Transverse colon (tissue), 4 donors: Measurements from ENCODE around the gene MED13. TPM values are rescaled to one million over a fixed set of nuclear protein-coding genes. Genes with fewer than 3 reads are reported as not detected.
"Not testable (repeated sequence)": the region's sequence is repeated elsewhere in the genome, so short reads cannot be mapped to it uniquely, and the experiment has no call there.

Source experiments
- DNase-seq: peaks from one replicate; pipeline ENCODE4 v3.0.0-alpha.2; 2019
- H3K27ac ChIP-seq, 4 donors: fragments of 200-600 bp; sonication (generic); 2 replicates each; pipeline ENCODE4 v1.5.1; 2016 to 2018; ENCODE audit warnings: inconsistent platforms in 4 of 4
- H3K27me3 ChIP-seq: fragments of 200-600 bp; sonication (generic); 2 replicates; pipeline ENCODE4 v1.5.1; 2017; ENCODE audit warnings: inconsistent platforms
- H3K36me3 ChIP-seq, 4 donors: fragments of 200-600 bp; sonication (generic); 2 replicates each; pipeline ENCODE4 v1.5.1; 2017 to 2019; ENCODE audit warnings: inconsistent platforms in 4 of 4
- H3K4me1 ChIP-seq, 4 donors: fragments of 200-600 bp; sonication (generic); 2 replicates each; pipeline ENCODE4 v1.5.1; 2017 to 2020; ENCODE audit warnings: inconsistent platforms in 4 of 4
- H3K4me3 ChIP-seq, 4 donors: fragments of 200-600 bp; sonication (generic); 1 replicate in 1 of 4; 2 replicates in 3 of 4; pipeline versions ENCODE4 v1.5.1 to v1.6.1; 2017 to 2019; ENCODE audit warnings: inconsistent platforms in 4 of 4
- H3K9me3 ChIP-seq, 2 donors: fragments of 200-600 bp; sonication (generic); 2 replicates each; pipeline ENCODE4 v1.5.1; 2017 to 2019; ENCODE audit warnings: inconsistent platforms in 2 of 2
- EP300 ChIP-seq: sonication (generic); formaldehyde crosslinking; IDR thresholded peaks from one replicate; pipeline ENCODE4 v1.6.1; 2017; ENCODE audit warnings: antibody characterized with exemption, low read depth
- POLR2A ChIP-seq: fragments of 450-650 bp; IDR thresholded peaks from one replicate; pipeline ENCODE4 v1.6.1; 2016; ENCODE audit warnings: antibody characterized with exemption, mild to moderate bottlenecking, moderate library complexity
- POLR2AphosphoS5 ChIP-seq, 3 donors: sonication (generic); formaldehyde crosslinking; IDR thresholded peaks; one replicate each; pipeline ENCODE4 v1.6.1; 2016; ENCODE audit warnings: antibody characterized with exemption in 3 of 3
- WGBS, 2 donors: methylation state at CpG; one replicate each; pipeline ENCODE4 v1.1.5; 2018; ENCODE audit warnings: low coverage in 1 of 2; 5-methylcytosine and 5-hydroxymethylcytosine counted together
- in situ Hi-C, 4 donors: fragments of 200-750 bp; cut with MboI; loops; one replicate each; pipeline versions ENCODE4 v1.15.0 to v1.15.1; 2017; ENCODE audit warnings: low sequenced_read_pairs in 3 of 4, low pct_ligation_motif_present in 1 of 4, low pct_unique_long_range_greater_than_20kb in 1 of 4
- intact Hi-C: fragments of 100-400 bp; cut with DNase I; formaldehyde crosslinking; loops from one replicate; pipeline ENCODE4 v1.15.1; 2023; ENCODE audit warnings: low total_unique reads
- total RNA-seq, 4 donors: library from RNA; depleted of rRNA; stranded (reverse); fragments of >200 nt; gene quantifications; one replicate each; pipeline ENCODE4 v1.1.0, GENCODE V29; 2016
- TF ChIP-seq, protein P1 (sequence below), 5 experiments: fragments of 200-600 bp in 3 of 5; fragments of 450-650 bp in 2 of 5; sonication (generic) in 3 of 5; IDR thresholded peaks; 1 replicate in 2 of 5; 2 replicates in 3 of 5; pipeline ENCODE4 v1.5.1; 2016 to 2017; ENCODE audit warnings: antibody characterized with exemption in 5 of 5, inconsistent platforms in 3 of 5, mild to moderate bottlenecking in 2 of 5, moderate library complexity in 1 of 5

MED13 gene
- total RNA-seq, 4 donors from 2014 or later, result 75.0 to 131 (median 105) TPM

DNA sequence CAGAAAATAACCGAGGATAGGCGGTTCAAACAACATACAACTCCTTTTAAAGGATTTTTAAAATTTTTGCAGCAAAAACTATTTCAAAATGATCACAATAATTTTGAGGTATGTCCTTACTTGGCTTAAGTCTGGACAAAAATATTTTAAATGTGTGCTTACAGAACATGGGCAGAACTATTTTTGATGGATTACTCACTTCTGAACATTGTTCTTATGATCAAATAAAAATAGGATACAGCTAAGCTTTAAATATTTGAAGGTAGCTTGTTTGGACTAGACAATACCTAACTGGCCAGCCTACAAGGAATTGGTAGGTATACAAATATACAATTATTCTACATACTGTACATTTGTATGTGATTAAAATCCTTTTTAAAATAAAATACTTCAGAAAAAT is 123.0 kb downstream of the MED13 start:
- Histone ChIP-seq H3K4me3 (no peak overlapping the region), H3K4me1 (no peaks in the 10 kb centered on the region), H3K27ac (no peak overlapping the region), H3K9me3 (no peaks in the 10 kb centered on the region), H3K27me3 (no peaks in the 10 kb centered on the region), H3K36me3 (peaks cover 0 to 40% (median 7%) of the 10 kb centered on the region in 4 donors)
- WGBS, 2 donors, result 94 to 96% methylated on average over 2 of the region's 2 CpGs
- no peak for TF ChIP-seq POLR2AphosphoS5 (IDR thresholded peaks at IDR 0.05)
- TF ChIP-seq EP300, result no peak
- TF ChIP-seq POLR2A, result no peak
- TF ChIP-seq, protein P1, sequence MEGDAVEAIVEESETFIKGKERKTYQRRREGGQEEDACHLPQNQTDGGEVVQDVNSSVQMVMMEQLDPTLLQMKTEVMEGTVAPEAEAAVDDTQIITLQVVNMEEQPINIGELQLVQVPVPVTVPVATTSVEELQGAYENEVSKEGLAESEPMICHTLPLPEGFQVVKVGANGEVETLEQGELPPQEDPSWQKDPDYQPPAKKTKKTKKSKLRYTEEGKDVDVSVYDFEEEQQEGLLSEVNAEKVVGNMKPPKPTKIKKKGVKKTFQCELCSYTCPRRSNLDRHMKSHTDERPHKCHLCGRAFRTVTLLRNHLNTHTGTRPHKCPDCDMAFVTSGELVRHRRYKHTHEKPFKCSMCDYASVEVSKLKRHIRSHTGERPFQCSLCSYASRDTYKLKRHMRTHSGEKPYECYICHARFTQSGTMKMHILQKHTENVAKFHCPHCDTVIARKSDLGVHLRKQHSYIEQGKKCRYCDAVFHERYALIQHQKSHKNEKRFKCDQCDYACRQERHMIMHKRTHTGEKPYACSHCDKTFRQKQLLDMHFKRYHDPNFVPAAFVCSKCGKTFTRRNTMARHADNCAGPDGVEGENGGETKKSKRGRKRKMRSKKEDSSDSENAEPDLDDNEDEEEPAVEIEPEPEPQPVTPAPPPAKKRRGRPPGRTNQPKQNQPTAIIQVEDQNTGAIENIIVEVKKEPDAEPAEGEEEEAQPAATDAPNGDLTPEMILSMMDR (IDR thresholded peaks at IDR 0.05), result no peak
- DNase-seq, result no peak
- intact Hi-C loops, result no loop called here
- in situ Hi-C loops, result no loop called here

DNA sequence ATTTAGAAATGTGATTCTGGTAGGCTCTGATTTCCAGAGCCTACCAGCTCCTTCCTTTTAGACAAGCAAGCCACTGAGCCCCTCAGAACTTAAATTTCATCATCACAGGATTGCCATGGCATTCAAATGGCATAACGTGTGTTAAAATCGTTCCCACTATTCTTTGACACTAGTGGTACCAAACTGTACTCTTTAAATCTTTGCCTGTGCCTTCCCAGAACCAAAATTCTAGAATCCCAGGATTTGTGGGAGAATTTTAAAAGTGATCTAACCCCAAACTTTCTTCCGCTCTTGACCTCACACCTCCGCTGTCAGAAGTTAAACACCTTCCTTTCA is 137.0 kb downstream of the MED13 start:
- no peak for DNase-seq
- Histone ChIP-seq H3K27ac (peak overlapping the region; percentile 88 to 95 (median 90)), H3K36me3 (no peaks in the 10 kb centered on the region), H3K9me3 (no peaks in the 10 kb centered on the region), H3K4me3 (peak overlapping the region; percentile 55 to 91 (median 72)), H3K4me1 (peaks cover 8 to 19% (median 15%) of the 10 kb centered on the region in 4 donors), H3K27me3 (no peaks in the 10 kb centered on the region)
- 17 to 50% methylated on average over 2 to 4 of the region's 4 CpGs for WGBS, 2 donors
- TF ChIP-seq POLR2A, result no peak
- no peak for TF ChIP-seq EP300
- TF ChIP-seq, protein P1 (IDR thresholded peaks at IDR 0.05), result no peak
- TF ChIP-seq POLR2AphosphoS5 (IDR thresholded peaks at IDR 0.05), result no peak
- in situ Hi-C loops, result no loop called here
- intact Hi-C loops, result loop anchor here (2.0 kb wide), 1 partner anchor 137 kb away; the partner anchor contains the start of gene MED13

DNA sequence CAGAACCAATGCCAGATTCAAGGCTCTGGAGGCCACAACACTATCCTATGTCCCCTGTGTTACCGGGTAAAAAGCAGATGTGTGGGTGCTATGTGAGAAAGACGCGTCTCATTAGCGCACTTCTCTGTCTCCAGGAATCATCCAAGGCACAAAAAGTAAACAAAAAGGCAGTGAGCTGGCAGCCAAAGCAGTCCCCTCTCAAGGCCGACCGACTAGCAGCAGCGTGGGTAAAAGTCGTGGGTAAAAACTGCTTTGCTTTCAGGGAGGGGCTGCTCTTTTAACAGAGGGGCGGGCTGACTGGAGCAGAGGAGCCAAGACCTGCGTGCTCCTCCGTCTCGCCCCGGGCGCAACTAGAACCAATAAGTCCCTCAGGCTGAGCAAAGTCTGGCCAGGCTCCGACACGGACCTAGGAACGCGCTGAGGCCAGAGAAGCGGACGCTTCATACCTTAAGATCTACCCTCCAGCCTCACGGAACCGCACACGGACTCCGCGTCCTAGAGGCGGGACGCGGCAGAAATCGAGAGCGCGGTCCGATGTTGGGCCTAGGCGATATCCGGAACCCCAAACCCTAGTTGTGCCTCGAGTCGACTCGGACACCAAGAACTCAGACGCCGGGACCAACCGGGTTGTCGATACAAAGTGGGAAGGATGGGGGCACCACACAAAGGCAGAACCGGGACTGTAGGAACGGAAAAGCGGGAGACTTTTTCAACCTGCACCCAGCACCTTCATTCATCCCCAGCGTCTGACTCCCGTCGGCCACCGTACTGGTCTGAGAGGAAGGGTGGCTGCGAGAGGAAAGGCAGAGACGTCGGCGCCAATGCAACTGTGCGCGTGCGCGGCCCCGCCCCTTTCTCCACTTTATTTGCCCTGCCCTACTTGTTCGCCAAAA is 137.6 kb downstream of the MED13 start, which contains the start of gene INTS2:
TSS of gene INTS2 (minus strand) at position 775 of the 893 bp plus-strand sequence. CDS start 1,338 bp downstream, outside the sequence.
- H3K4me1 ChIP-seq, result peaks cover 8 to 19% (median 15%) of the 10 kb centered on the region in 4 donors
- peak within 1 kb of the TSS; percentile 55 to 91 (median 72) for H3K4me3 ChIP-seq
- H3K27ac ChIP-seq, result peak within 1 kb of the TSS; percentile 88 to 95 (median 90)
- no peaks in the 10 kb centered on the region for H3K36me3 ChIP-seq
- no peak for TF ChIP-seq EP300
- peak; percentile 70 for TF ChIP-seq POLR2A
- peak; percentile 89 to 92 (median 91) for TF ChIP-seq POLR2AphosphoS5 (IDR thresholded peaks at IDR 0.05)
- TF ChIP-seq, protein P1 (IDR thresholded peaks at IDR 0.05), result peak in 1 of 5 experiments; percentile 24
- no peaks in the 10 kb centered on the region for H3K27me3 ChIP-seq
- H3K9me3 ChIP-seq, result no peaks in the 10 kb centered on the region
- 0% methylated on average over 19 to 46 of the region's 58 CpGs for WGBS, 2 donors
- DNase-seq, result peak; percentile 97
- intact Hi-C loops (loop anchor here (2.0 kb wide), 1 partner anchor 137 kb away; the partner anchor contains the start of gene MED13), in situ Hi-C loops (no loop called here)

DNA sequence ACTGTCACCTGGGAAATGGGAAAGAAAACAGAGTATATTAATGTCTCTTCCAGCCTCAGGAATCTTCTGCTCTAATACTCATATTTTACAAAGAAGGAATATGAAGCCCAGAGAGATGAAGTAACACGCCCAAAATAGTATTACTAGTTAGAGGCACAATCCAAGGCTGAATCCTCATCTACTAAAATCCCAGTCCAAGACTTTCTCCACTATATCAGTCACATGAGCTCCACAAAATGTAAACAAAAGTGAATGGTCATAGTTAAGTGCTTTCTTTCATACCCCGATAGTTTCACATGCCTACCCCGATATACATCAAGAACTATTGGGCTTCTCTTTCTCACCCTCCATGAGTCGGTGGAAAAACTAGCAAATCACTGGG is 138.3 kb downstream of the MED13 start:
- intact Hi-C loops, result no loop called here
- TF ChIP-seq POLR2AphosphoS5 (IDR thresholded peaks at IDR 0.05) (no peak), EP300 (no peak), POLR2A (no peak)
- TF ChIP-seq, protein P1 (IDR thresholded peaks at IDR 0.05), result no peak
- Histone ChIP-seq H3K27me3 (no peaks in the 10 kb centered on the region), H3K4me3 (peak overlapping the region; percentile 55 to 91 (median 72)), H3K27ac (peak overlapping the region; percentile 88 to 95 (median 90)), H3K36me3 (peaks cover 0 to under 1% (median 0%) of the 10 kb centered on the region in 4 donors), H3K9me3 (no peaks in the 10 kb centered on the region), H3K4me1 (peaks cover 8 to 19% (median 15%) of the 10 kb centered on the region in 4 donors)
- no peak for DNase-seq
- WGBS, 2 donors, result 12% methylated on average over 4 of the region's 4 CpGs; no CpG with 5 or more reads in 1 of the 2 donors
- in situ Hi-C loops, result no loop called here

DNA sequence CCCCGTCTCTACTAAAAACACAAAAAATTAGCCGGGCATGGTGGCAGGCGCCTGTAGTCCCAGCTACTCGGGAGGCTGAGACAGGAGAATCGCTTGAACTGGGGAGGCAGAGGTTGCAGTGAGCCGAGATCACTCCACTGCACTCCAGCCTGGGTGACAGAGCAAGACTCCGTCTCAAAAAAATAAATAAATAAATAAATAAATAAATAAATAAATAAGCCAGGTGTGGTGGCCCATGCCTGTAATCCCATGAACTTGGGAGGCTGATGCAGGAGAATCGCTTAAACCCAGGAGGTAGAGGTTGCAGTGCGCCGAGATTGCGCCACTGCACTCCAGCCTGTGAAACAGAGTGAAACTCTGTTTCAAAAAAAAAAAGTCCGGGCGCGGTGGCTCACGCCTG is 149.9 kb downstream of the MED13 start:
- WGBS, 2 donors, result 92 to 100% methylated on average over 4 to 15 of the region's 15 CpGs
- H3K27ac ChIP-seq, in situ Hi-C loops: not testable (repeated sequence)

More for the DNA sequence above, 149.9 kb downstream of the MED13 start:
- DNase-seq, H3K4me1 ChIP-seq, H3K27me3 ChIP-seq, intact Hi-C loops, H3K4me3 ChIP-seq, H3K9me3 ChIP-seq: not testable (repeated sequence)
- H3K36me3 ChIP-seq, result peaks cover 0 to 27% (median 11%) of the 10 kb centered on the region in 4 donors
